WTC11 (cell line): ENCODE results near the gene TAF1L. TPM values are rescaled to one million over a fixed set of nuclear protein-coding genes. Genes with fewer than 3 reads are reported as not detected.

Experiments used
- ATAC-seq: fragments of 200-7000 bp; cut with Tn5 transposase; 2 replicates; pipeline ENCODE4 v1.10.0; 2021; ENCODE audit warnings: mild to moderate bottlenecking, moderate library complexity
- CTCF ChIA-PET: fragments of 300-600 bp; sonication (Branson Sonifier 250); formaldehyde crosslinking; loops from one replicate; lab custom pipeline; 2021; ENCODE audit warnings: antibody characterized with exemption; lab: Charles Lee
- POLR2A ChIA-PET: fragments of 350-600 bp; sonication (Branson Sonifier 250); formaldehyde crosslinking; loops from one replicate; lab custom pipeline; 2021; ENCODE audit warnings: antibody characterized with exemption; lab: Charles Lee
- DNase-seq: peaks from one replicate; pipeline ENCODE4 v3.0.0; 2021; ENCODE audit warnings: low spot score
- H3K27ac Mint-ChIP-seq: 2 replicates; pipeline ENCODE4 v1.8.0; 2021; ENCODE audit warnings: mixed read lengths
- H3K27me3 Mint-ChIP-seq: 2 replicates; pipeline ENCODE4 v1.8.0; 2021; ENCODE audit warnings: low read depth, mild to moderate bottlenecking, moderate library complexity, mixed read lengths
- H3K36me3 Mint-ChIP-seq: 2 replicates; pipeline ENCODE4 v1.8.0; 2021; ENCODE audit warnings: mixed read lengths
- H3K4me1 Mint-ChIP-seq: 2 replicates; pipeline ENCODE4 v1.8.0; 2022; ENCODE audit warnings: mixed read lengths
- H3K4me3 Mint-ChIP-seq: 2 replicates; pipeline ENCODE4 v1.8.0; 2021; ENCODE audit warnings: mild to moderate bottlenecking, moderate library complexity, mixed read lengths
- H3K9me3 Mint-ChIP-seq: 2 replicates; pipeline ENCODE4 v1.8.0; 2021; ENCODE audit warnings: mixed read lengths
- CBFB ChIP-seq: sonication (generic); formaldehyde crosslinking; IDR thresholded peaks from 2 replicates; pipeline ENCODE4 v1.8.1; 2022; ENCODE audit warnings: mild to moderate bottlenecking, low read depth, missing genetic modification reagents
- CDX4 ChIP-seq: fragments of 250-450 bp; sonication (Bioruptor Pico); IDR thresholded peaks from 2 replicates; pipeline ENCODE4 v1.9.0; 2021; ENCODE audit warnings: moderate library complexity, mild to moderate bottlenecking, inconsistent platforms, borderline replicate concordance
- E2F1 ChIP-seq: sonication (generic); formaldehyde crosslinking; IDR thresholded peaks from 2 replicates; pipeline ENCODE4 v1.8.0; 2022; ENCODE audit warnings: mild to moderate bottlenecking, missing genetic modification reagents
- E2F5 ChIP-seq: sonication (generic); formaldehyde crosslinking; IDR thresholded peaks from 2 replicates; pipeline ENCODE4 v1.8.1; 2022; ENCODE audit warnings: mild to moderate bottlenecking, moderate library complexity, missing genetic modification reagents
- ELF4 ChIP-seq: sonication (generic); formaldehyde crosslinking; IDR thresholded peaks from 2 replicates; pipeline ENCODE4 v1.8.1; 2022; ENCODE audit warnings: low read depth, mild to moderate bottlenecking, moderate library complexity, missing genetic modification reagents
- FOXK1 ChIP-seq: sonication (generic); formaldehyde crosslinking; IDR thresholded peaks from 2 replicates; pipeline ENCODE4 v1.8.0; 2022; ENCODE audit warnings: mild to moderate bottlenecking, moderate library complexity, missing genetic modification reagents
- HMGXB4 ChIP-seq: sonication (generic); formaldehyde crosslinking; IDR thresholded peaks from 2 replicates; pipeline ENCODE4 v1.8.1; 2023; ENCODE audit warnings: mild to moderate bottlenecking, moderate library complexity, missing genetic modification reagents
- JAZF1 ChIP-seq: fragments of 250-450 bp; sonication (Bioruptor Pico); IDR thresholded peaks from 2 replicates; pipeline ENCODE4 v1.9.0; 2021; ENCODE audit warnings: moderate library complexity, mild to moderate bottlenecking, inconsistent platforms
- NR1H2 ChIP-seq: sonication (generic); formaldehyde crosslinking; IDR thresholded peaks from 2 replicates; pipeline ENCODE4 v1.9.0; 2021; ENCODE audit warnings: mild to moderate bottlenecking, moderate library complexity, missing genetic modification reagents
- OVOL2 ChIP-seq: fragments of 250-450 bp; sonication (Bioruptor Pico); IDR thresholded peaks from 2 replicates; pipeline ENCODE4 v1.9.0; 2021; ENCODE audit warnings: mild to moderate bottlenecking, borderline replicate concordance
- PREB ChIP-seq: sonication (generic); formaldehyde crosslinking; IDR thresholded peaks from 2 replicates; pipeline ENCODE4 v1.8.1; 2022; ENCODE audit warnings: mild to moderate bottlenecking, missing genetic modification reagents, moderate library complexity, borderline replicate concordance
- PRRX2 ChIP-seq: fragments of 250-450 bp; sonication (Bioruptor Pico); IDR thresholded peaks from 2 replicates; pipeline ENCODE4 v1.8.0; 2021; ENCODE audit warnings: mild to moderate bottlenecking
- SOX15 ChIP-seq: fragments of 250-450 bp; sonication (Bioruptor Pico); IDR thresholded peaks from 2 replicates; pipeline ENCODE4 v1.9.0; 2021; ENCODE audit warnings: mild to moderate bottlenecking
- TCF7 ChIP-seq: sonication (generic); formaldehyde crosslinking; IDR thresholded peaks from 2 replicates; pipeline ENCODE4 v1.8.0; 2022; ENCODE audit warnings: mild to moderate bottlenecking, low read depth, missing genetic modification reagents, moderate library complexity
- TEAD1 ChIP-seq: sonication (generic); formaldehyde crosslinking; IDR thresholded peaks from 2 replicates; pipeline ENCODE4 v1.8.0; 2022; ENCODE audit warnings: mild to moderate bottlenecking, missing genetic modification reagents
- ZNF121 ChIP-seq: sonication (generic); formaldehyde crosslinking; IDR thresholded peaks from 2 replicates; pipeline ENCODE4 v1.8.0; 2023; ENCODE audit warnings: missing genetic modification reagents
- ZNF219 ChIP-seq: sonication (generic); formaldehyde crosslinking; IDR thresholded peaks from 2 replicates; pipeline ENCODE4 v1.8.0; 2023; ENCODE audit warnings: missing genetic modification reagents, mild to moderate bottlenecking, borderline replicate concordance
- ZNF232 ChIP-seq: sonication (generic); formaldehyde crosslinking; IDR thresholded peaks from 2 replicates; pipeline ENCODE4 v1.8.0; 2022; ENCODE audit warnings: mild to moderate bottlenecking, missing genetic modification reagents
- ZNF281 ChIP-seq: sonication (generic); formaldehyde crosslinking; IDR thresholded peaks from 2 replicates; pipeline ENCODE4 v1.8.0; 2023; ENCODE audit warnings: mild to moderate bottlenecking, missing genetic modification reagents
- ZNF532 ChIP-seq: fragments of 250-450 bp; sonication (Bioruptor Pico); IDR thresholded peaks from 2 replicates; pipeline ENCODE4 v1.9.0; 2021; ENCODE audit warnings: mild to moderate bottlenecking, borderline replicate concordance
- total RNA-seq: library from RNA; stranded (reverse); gene quantifications from 3 replicates; pipeline ENCODE4 v1.2.3, GENCODE V29; 2021

Gene TAF1L
- total RNA-seq, 1 experiment from 2014 or later = 0.09 TPM

GRCh38 chr9:32590898-32591297, 44.6 kb downstream of the TAF1L start:
- peaks cover 4% of the 10 kb centered on the region; the same call in 1 of the 2 replicates for H3K27me3 Mint-ChIP-seq
- DNase-seq = no peak
- H3K4me3 Mint-ChIP-seq = no peak overlapping the region
- peaks cover 4% of the 10 kb centered on the region for H3K9me3 Mint-ChIP-seq
- ATAC-seq = no peak
- POLR2A ChIA-PET = no interaction called here
- TF ChIP-seq HMGXB4 (CRISPR knock-in tag) (no peak), TCF7 (CRISPR knock-in tag) (no peak), FOXK1 (CRISPR knock-in tag) (no peak), OVOL2 (CRISPR knock-in tag) (no peak), ZNF232 (CRISPR knock-in tag) (no peak), ZNF532 (CRISPR knock-in tag) (no peak), PRRX2 (CRISPR knock-in tag) (no peak)
- H3K36me3 Mint-ChIP-seq = no peaks in the 10 kb centered on the region
- no peaks in the 10 kb centered on the region for H3K4me1 Mint-ChIP-seq
- CTCF ChIA-PET = interaction anchor here (1.2 kb wide), 1 partner anchor 9 kb away, joined by 4 read pairs; no protein-coding TSS in a partner anchor
- H3K27ac Mint-ChIP-seq = no peak overlapping the region

- ATAC-seq (no peak), DNase-seq (no peak)
- Mint-ChIP-seq H3K4me1 (no peaks in the 10 kb centered on the region), H3K4me3 (no peak overlapping the region), H3K27ac (no peak overlapping the region), H3K27me3 (peaks cover 4% of the 10 kb centered on the region; the same call in 1 of the 2 replicates), H3K9me3 (peaks cover 7% of the 10 kb centered on the region), H3K36me3 (no peaks in the 10 kb centered on the region)
- CTCF ChIA-PET = interaction anchor here (1.2 to 3.2 kb wide), 5 partner anchors 9 to 378 kb away, joined by 4 to 31 read pairs (median 13); partner anchors contain the start of gene TMEM215
- POLR2A ChIA-PET = no interaction called here
- no peak for TF ChIP-seq NR1H2 (CRISPR knock-in tag)
- no peak for TF ChIP-seq JAZF1 (CRISPR knock-in tag)
- TF ChIP-seq CDX4 (CRISPR knock-in tag) = no peak
- no peak for TF ChIP-seq CBFB (CRISPR knock-in tag)
- TF ChIP-seq ELF4 (CRISPR knock-in tag) = no peak
- TF ChIP-seq TEAD1 (CRISPR knock-in tag) = no peak
- no peak for TF ChIP-seq E2F5 (CRISPR knock-in tag)
- no peak for TF ChIP-seq E2F1 (CRISPR knock-in tag)
- TF ChIP-seq ZNF219 (CRISPR knock-in tag) = no peak
- TF ChIP-seq SOX15 (CRISPR knock-in tag) = no peak
- no peak for TF ChIP-seq ZNF121
- no peak for TF ChIP-seq PREB (CRISPR knock-in tag)
- no peak for TF ChIP-seq FOXK1 (CRISPR knock-in tag)
- no peak for TF ChIP-seq ZNF281 (CRISPR knock-in tag)
These were observed 45.0 kb downstream of the TAF1L start for GRCh38 chr9:32590476-32590875.
